Retina (tissue), 1 donor: ENCODE results near the gene TPM4.
A peak's percentile ranks its signal among the peaks of the same experiment; 100 is the strongest.

Experiments used
- DNase-seq: peaks from one replicate; pipeline ENCODE4 v3.0.0-alpha.2; 2016

Gene TPM4

DNA sequence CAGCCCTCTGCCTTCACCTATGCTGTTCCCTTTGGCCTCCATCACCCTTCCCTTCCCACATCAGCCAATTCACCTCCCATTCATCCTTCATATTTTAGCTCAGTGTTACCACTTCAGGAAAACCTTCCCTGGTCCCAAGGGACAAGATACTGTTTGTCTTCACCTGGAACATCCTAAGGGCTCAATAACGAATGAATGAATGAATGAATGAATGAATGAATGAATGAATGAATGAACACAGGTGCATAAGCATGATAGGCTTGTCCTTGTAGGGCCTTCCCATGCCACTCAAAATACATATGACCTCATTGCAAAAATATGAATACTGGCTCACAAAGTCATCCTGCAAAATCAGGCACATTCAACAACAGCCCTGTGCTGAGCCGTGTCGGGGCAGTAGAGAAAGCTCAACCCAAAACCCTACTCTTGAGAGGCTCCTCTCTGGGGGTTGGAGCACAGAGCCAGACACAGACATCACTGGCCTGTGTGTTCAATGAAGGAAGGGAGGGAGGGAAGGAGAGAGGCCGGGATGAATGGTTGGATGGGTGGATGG, 33.7 kb upstream of the TPM4 start:
- DNase-seq: no peak

DNA sequence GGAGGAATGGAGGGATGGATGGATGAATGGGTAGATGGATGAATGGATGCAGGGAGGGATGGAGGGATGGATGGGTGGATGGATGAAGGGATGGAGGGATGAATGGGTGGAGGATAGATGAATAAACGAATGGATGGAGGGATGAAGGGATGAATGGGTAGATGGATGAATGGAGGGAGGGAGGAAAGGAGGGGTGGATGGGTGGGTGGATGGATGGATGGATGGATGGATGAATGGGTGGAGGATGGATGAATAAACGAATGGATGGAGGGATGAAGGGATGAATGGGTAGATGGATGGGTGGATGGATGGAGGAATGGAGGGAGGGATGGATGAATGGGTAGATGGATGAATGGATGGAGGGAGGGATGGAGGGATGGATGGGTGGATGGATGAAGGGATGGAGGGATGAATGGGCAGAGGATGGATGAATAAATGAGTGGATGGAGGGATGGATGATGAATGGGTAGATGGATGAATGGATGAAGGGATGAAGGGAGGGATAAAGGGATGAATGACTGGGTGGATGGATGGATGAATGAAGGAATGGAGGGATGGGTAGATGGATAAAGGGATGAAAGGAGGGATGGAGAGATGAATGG, 33.0 kb upstream of the TPM4 start:
- DNase-seq: no peak

DNA sequence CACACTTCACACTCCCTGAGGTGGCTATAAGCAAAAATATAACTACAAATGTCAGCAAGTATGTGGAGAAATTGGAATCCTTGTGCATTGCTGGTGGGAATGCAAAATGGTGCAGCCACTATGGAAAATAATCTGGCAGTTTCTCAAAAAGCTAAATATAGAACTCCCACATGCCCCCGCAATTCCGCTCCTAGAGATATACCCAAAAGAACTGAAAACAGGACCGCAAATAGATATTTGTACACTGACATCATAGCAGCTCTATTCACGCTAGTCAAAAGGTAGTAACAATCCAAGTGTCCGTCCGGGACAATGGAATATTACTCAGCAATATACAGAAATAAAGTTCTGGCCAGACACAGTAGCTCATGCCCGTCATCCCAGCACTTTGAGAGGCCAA, 31.5 kb upstream of the TPM4 start:
- no peak for DNase-seq

DNA sequence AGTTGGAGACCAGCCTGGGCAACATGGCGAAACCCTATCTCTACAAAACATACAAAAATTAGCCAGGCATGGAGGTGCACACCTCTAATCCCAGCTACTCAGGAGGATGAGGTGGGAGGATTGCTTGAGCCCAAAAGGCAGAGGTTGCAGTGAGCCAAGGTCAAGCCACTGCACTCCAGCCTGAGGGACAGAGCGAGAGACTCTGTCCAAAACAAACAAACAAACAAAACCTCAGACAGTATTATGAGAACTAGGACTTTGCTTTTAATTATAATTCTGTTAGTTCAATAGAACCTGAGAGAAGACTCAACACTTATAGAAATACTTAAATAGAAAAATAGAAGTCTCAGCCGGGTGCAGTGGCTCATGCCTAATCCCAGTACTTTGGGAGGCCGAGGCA, 31.1 kb upstream of the TPM4 start:
- DNase-seq: no peak

DNA sequence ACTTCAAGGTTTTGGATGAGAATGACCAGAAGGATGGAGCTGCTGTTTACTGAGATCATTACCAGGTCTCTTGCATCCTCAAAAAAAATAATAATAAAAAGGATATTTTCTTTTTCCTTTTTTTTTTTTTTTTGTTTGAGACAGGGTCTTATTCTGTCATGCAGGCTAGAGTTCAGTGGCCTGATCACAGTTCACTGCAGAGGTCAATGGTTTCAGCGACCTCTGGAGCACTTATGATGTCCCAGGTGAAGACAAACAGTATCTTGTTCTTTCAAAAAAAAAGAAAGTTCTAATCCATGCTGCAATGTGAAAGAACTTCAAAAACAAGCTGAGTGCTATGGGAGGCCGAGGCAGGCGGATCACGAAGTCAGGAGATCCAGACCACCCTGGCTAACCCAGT, 30.4 kb upstream of the TPM4 start:
- DNase-seq: no peak

DNA sequence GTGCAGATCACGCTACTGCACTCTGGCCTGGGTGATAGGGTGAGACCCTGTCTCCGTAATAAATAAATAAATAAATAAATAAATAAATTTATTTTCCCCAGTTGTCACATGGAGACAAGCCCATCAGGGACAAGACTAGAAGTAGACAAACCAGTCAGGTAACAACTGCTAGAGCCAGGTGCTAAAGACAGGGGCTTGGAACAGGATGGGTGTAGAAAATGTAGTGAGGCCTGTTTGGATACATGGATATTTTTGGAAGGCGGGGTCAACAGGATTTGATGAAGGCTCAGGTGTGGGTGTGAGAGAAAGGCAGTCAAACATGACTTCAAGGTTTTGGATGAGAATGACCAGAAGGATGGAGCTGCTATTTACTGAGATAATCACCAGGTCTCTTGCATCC, 27.7 kb upstream of the TPM4 start:
- DNase-seq: no peak

DNA sequence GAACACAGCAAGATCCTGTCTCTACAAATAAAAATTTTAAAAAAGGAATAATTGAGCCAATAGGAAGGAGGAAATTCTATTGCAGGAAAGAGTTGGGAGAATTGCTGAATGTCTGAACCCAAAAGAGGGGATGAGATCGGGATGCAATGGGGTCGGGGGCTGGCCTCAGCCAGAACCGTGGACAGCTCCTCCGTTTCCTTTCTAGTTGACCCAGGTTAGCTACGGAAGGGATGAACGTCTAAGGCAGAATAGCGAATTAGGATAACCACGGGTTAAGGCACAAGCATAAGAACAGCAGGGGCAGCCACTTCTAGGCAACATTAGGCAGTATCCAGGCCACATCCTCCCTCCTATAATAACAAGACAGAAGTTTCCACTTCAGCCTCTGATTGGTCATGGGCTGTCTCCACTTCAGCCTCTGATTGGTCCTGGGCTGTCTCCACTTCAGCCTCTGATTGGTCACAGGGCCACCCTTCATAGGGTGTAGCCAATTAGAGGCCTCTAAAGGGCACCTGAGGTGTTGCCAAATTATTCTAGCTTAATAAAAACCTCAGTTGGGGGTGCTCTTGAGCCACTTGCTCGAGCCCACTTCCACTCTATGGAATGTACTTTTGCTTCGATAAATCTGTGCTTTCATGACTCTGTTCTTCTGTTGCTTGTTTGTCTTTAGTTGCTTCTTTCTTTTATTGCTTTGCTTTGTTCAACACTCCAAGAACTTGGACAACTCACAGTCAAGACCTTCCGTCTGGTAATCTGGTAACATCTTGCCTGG, 24.9 kb upstream of the TPM4 start:
- DNase-seq: no peak

DNA sequence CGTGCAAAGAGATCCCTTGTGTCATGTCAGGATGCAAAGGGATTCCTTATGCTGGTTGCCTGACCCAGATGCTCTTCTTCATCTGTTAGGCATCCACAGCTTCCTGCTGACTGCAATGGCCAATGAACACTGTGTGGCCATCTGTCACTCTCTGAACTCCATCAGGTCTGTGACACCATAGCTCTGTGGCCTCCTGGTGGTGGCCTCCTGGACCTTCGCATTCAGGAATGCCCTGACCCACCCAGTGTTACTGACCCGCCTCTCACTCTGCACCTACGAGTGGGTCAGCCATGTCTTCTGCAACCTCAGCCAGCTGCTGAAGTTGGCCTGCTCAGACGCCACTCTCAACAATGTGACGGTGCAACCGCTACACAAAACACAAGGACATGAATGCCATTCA, 23.9 kb upstream of the TPM4 start:
- DNase-seq: no peak

DNA sequence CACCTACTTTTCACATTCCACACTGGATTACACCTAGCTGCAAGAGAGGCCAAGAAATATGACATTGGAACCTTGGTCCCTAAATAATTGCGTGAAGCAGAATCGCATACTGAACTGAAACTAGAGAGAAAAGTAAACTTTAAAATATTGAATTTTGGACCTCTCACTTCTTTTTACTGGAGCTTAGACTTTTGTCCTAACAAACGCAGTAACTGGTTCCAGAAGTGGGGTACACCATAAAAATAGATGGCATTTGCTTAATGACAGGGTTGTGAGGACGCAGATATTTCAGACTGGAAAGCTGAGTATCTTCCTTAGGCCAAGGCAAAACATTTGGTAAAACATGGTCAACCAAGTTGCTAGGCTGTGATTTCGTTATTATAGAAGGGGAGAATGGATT, 19.2 kb upstream of the TPM4 start:
- no peak for DNase-seq

DNA sequence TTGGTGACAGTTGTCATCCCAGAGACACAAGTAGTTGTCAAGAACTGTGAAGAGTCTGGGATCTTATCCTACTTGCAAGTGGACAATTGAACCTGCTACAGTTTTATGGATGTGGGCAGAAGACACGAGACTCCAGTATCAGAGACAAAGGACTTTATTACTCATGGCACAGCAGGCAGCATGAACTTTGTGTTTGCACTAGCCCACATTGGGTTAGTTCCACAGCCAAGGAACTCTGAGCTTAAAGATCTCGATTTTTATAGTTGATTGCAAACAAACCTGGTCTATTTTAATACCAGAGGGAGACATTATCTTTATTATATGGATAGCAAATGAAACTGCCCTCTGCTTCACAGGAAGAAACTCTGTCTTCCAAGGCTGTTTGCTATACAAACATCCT, 16.0 kb upstream of the TPM4 start:
- DNase-seq: no peak

DNA sequence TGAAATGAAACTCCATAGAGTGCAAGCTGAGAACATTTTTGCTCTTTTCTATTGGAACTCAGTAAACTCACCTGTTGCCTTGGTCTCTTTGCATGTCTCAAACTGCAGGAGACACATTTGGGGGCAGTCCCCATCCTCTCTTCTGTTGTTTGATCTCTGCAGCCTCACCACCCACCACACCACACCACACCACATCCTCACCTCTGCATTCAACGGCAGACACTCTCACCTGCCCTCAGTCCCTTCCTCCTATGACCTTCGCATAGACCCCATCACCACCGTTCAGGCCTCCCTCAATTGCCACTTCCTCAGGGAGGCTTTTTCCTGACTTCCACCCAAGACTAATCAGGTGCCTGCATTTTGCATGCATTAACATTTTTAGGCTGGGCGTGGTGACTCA, 14.4 kb upstream of the TPM4 start:
- DNase-seq: no peak

DNA sequence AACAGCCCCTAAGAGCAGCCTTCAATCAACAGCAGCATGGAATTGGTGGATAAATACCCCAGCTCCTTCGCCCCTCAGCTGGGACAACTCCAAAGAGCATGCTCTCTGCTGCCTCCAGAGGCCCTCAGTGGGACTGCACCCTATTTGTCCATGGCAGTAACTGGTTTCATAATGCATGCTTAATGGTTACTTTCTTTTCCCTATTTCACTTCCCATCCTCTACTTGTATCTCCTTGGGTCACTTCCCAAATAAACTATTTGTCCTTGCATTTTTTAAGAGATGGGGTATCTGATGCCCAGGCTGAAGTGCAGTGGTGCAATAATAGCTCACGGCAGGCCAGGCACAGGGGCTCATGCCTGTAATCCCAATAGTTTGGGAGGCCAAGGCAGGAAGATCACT, 13.5 kb upstream of the TPM4 start:
- peak; percentile 20 for DNase-seq

DNA sequence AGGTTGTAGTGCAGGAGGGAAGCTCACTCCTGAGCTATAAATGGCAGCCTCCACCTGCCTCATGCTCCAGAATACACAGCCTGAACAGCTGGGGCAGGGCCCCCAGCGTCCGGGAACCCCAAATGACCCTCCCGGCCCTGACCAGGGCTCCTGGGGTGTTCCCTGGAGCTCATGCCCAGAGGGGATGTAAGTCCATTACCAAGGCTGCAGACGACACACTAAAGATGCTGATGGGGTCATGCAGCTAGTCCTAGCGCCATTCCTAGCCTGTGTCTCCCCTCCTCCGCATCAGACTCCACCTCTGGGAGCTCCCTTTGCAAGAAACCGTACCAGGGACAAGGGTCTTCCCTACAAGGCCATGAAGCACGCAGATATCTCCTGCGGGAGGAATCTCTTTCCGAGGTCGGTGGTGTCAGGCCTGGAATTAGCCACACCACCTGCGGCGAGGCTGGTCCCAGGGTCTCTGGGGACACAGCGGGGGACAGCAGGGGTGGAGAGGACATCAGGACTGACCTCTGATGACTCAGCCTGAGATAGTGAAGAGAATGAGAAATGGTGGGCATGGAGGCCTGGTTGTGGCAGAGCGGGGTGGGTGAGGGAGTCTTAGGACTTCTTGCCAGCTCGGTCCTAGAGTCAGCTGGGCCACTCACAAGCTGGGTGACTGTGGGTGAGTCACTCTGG, 11.9 kb upstream of the TPM4 start:
- DNase-seq: no peak

DNA sequence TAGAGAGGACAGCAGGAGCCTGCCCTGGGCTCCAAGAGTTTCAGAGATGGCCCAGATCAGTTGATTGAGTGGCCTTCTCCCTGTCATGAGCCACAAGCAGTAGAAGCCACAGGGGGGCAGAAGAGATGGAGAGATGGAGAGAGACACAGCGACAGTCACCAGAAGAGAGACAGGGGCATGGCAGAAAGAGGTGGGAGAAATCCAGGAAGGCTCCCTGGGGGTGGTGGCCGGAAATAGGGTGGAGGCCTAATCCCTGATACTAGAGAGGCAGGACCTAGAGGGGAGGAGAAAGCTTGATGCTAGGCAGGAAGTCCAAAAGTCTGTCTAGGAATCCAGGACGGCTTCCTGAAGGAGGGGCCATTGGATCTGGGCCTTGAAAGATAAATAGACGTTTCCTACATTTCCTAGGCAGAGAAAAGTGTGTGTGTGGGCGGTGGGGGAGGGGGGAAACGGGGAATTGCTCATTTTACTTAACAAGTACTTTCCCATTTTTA, 9.6 kb upstream of the TPM4 start:
- no peak for DNase-seq

DNA sequence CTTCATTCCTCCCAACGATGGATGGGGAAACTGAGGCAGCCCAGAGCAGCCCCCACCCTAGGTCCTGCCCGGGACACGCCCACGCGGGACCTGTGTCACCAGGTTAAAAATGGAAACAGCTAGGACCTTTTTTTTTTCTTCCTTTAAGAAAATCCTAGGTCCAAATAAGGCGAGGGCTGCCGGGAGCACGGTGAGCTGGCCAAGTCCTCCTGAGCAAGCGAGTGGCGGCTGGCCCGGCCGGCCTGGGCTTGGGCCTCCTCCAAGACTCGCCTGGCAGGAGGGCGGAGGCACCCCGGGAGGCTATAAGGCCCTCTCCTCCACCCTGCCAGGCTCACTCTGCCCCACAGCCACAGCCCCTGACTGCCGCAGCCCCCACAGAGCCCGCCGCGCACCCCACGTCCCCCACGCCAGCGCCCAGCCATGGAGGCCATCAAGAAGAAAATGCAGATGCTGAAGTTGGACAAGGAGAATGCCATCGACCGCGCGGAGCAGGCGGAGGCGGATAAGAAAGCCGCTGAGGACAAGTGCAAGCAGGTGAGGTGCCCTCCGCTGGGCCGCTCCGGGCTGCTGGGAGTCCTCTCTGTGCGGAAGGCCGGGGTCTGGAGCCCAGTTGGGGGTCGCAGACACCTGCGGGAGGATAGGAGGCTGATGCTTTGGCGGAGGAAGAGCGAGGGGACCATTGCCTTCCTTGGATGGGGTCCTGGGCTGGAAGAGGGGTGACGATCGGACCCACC, 8.9 kb upstream of the TPM4 start:
- DNase-seq: no peak

DNA sequence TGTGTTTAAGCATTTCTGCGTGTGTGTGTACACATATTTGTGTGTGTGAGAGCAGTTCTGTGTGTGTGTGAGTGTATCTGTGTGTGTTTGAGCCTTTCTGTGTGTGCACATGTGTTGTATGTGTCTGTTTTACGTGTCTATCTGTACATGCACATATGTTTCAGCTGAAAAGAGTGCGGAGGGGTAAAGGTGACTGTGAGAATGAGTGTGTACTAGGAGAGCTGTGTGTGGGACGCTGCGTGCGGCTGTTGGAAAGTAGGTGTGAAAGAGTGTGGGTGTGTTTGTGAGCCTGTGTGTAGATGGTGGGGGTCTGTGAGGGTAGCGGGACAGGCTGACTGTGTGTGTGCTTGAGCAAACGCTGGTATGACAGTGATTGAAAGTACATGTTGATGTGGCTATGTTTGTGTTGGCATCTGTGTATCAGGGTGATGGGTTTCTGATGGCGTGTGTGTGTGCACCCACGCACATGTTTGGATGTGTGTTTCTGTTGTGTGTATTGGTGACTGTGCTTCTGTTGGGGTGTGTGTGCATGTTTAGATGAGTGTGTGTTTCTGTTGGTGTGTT, 7.5 kb upstream of the TPM4 start:
- no peak for DNase-seq

DNA sequence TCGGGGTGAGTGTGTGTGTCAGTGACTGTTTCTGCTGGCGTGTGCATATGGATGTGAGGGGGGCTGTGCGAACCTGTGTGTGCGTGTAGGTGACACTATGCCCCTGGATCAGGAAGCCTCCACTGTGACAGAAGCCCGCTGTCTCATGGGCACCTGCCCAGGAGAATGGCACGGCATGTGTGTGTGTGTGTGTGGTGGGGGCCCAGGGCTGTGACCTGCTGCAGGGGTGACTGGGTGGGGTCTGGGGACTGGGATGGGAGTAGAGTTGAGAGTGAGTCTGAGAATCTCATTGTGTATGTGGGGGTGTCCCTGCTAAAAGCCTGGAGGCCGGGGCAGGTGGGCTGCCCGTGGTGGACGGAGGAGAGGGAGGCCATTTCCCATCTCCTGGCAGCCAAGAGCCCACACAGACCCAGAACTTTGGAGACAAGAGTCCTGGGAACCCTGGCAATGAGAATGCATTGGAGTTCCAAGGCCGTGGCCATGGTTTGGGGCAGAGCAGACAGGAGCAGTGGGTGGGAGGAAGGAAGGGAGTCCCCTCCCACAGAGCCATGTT, 6.4 kb upstream of the TPM4 start:
- no peak for DNase-seq

DNA sequence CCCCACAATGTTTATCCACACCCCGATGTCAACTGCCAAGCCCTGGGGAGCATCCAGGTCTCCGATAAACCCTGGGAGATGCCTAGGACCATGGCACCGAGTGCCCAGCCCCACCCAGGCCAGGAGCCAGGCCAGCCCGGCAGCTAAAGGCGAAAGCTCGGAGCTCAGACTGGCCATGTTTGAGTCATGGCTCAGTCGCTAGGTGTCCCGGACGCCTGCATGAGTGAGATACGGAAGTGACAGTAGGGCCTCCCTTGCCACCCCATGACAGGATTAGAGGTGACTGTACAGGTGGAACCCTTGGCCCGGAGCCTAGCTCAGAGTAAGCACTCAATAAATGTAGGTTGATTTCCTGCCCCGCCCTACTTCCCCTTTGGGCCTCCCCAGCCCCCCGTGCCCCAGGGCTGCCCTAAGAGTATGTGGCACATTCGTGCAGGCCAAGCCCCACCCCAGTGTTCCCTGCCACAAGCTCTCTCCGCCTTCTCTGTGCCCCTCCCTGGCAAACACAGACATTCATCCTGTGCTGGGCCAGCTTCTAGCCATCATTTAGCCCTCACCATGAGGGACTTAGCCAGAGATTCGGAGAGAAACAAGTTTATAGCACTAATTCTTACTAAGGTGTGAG, 5.8 kb upstream of the TPM4 start:
- no peak for DNase-seq

DNA sequence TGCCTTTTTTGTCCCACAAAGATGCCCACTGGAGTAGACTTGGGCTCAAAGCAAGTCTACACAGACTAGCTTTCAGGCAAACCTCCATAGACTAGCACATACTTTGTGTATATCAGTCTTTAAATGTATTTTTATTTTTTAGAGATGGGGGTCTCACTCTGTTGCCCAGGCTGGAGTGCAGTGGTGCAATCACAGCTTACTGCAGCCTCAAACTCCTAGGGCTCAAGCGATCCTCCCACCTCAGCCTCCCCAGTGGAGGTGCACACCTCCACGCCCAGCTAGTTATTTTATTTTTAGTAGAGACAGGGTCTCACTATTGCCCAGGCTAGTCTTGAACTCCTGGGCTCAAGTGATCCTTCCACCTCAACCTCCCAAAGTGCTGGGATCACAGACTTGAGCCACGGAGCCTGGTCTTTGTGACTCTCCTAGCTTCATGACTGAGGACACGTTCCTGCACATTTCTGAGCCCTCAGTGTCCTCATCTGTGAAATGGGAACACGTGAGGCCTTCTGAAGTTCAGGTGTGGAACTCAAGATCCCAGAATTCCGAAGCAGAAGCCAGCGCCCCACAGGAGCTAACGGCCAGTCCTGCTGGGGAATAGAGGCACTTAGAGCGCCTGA, 5.1 kb upstream of the TPM4 start:
- DNase-seq: no peak

DNA sequence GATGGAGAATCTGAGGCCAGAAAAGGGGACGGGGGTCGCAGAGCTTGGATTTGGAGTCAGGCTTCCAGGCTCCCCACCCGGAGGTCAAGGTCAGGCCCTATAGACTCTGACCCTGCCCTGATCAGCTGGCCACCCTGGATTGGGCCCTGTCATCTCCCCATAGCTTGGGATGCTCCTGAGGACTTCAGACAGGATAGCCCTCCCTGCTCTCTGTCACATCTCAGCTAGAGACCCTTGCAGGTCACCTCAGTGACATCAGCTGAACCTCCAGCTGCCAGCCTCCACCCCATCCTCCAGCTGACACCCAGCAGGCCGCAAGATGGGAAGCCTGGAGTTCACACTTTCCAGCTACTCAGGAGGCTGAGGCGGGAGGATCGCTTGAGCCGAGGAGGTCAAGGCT, 2.8 kb upstream of the TPM4 start:
- no peak for DNase-seq

DNA sequence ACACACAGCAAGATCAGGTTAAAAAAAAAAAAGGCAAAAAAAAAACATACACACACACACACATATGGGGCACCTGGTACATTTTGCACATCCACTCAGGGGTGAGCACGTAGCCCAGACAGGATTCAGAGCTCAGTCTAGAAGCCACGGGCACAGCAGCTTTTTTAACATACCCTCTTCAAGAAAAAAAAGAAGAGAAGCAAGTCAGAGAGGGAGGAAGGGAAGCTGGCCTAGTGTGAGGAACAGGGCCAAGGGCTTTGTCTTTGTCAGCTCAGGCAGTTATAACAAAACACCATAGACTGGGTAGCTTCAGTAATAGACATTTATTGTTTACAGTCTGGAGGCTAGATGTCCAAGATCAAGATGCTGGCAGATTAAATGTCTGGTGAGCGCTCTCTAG, 2.3 kb upstream of the TPM4 start:
- no peak for DNase-seq
